Hematopoietic multipotent progenitor cell treated with erythropoietin and hydrocortisone succinate and interleukin-3 and kit ligand, for 15 days (in vitro differentiated cells): ENCODE measurements around the gene PTPN7.

ENCODE experiments used
- DNase-seq: peaks from one replicate; pipeline ENCODE4 v3.0.0-alpha.2; 2015; ENCODE audit warnings: low spot score

The PTPN7 gene

DNA sequence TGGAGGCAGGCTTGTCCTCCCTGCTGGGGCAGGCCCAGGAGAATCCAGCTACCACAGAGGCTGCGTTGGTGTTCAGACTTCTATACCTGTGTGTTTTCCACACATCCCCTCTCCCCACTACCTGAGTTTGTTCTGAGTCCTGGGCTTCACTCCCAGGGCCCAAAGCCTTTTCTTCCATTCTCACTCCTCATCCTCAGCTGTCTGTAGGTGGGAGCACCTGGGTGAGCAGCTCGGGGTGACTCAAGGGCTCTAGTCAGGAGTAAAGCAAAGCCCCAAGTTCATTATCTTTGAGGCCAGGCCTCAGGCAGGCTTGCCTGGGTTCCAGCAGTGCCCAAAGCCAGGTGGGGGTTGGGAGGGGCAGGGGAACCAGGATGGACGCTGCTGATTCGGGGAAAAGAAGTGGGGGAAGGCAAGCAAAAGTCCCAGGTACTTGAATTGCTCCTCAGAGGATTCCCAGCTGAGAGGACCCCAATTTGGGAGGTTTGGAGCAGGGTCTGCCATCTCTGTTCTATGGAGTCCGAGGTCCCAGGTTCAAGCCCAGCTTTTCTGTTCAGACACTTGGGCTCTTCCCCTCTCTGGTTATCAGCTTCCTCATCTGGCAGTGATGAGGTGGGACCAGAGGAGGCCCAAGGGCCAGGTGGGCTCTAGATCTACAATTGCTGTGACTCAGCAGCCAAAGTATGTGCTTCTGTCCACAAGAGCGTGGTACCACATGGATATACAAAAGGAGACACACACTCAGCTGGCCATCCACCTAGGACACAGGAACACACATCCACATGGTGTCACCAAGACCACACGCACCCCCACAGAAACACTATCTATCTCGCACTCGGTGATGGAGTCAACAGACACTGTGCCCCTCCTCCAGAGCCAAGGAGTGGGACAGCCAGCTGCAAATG, 5.8 kb upstream of the PTPN7 start:
- DNase-seq: no peak

DNA sequence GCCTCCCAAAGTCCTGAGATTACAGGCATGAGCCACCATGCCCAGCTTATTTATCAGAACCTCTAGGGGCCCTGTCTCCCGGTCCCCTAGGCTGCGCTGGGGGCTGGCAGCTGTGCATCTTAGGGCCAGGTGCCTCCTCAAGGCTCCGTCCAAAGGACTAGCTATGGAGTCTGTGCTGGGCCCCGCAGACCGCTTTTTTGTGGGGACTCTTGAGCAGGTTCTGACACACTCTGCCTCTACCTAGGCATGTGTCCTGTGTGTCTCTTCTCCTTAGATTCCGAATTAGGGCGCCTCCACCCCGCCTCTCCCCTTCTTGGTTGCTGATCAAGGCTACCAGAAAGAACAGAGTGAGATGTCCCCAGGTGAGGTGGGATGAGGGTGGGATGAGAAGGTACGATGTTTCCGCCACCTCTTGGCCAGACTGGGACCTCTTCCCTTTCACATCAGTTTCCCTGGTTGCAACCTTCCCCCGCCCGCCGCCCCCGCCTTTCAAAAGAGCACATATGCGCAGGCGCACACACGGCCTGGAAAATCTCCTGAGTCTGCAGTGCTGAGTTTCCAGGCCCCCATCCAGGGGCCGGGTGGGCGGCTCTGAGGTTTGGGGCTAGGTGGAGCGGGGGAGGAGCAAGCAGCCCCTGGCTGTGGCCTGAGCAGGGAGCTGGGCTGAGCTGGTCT, 5.0 kb upstream of the PTPN7 start:
- DNase-seq: no peak

GRCh38 chr1:202164271-202165037, 4.1 kb upstream of the PTPN7 start:
- no peak for DNase-seq

- no peak for DNase-seq
These were observed 3.2 kb upstream of the PTPN7 start for GRCh38 chr1:202163281-202164270.

DNA sequence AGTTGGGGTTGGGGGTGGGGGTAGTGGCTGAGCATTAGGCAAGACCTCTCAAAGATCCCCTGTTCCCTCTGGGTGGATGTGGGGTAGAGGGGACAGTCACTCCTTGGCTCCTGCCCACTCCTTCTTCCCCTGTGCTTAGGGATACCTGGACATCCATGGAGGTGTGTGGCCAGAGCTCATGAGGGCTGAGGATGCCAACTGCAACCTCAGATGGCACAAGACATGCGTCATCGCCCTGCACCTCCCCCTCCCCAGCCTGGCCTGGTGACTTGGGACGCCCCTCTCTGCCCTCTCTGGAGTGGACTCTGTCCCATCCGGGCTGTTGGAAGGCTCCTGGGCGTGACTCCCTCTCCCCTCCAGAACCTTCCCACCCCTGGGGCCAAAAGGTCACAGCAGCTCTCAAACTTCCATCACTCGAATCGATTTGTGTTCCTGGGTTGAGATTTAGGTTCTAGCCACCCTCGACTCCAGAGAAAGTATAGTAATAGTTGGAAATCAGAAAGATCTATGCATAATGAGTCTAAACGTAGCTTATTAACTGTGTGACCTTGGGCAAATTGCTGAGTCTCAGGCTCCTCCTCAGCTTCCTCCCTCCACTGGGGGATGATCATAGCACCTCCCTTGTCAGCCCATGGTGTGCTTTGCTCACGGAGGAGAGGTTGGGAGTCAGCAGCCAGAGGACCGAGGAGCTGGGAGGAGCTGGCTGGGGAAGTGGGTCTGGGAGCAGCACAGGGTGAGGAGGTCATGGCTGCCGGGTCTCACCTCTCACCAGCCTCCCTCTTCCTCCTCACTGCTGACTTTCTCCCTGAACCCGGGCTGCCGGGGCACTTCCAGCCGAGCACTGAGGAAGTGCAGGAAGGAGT, 2.2 kb upstream of the PTPN7 start:
- no peak for DNase-seq

- DNase-seq: no peak
These were observed 1.6 kb upstream of the PTPN7 start for GRCh38 chr1:202162047-202162417.

DNA sequence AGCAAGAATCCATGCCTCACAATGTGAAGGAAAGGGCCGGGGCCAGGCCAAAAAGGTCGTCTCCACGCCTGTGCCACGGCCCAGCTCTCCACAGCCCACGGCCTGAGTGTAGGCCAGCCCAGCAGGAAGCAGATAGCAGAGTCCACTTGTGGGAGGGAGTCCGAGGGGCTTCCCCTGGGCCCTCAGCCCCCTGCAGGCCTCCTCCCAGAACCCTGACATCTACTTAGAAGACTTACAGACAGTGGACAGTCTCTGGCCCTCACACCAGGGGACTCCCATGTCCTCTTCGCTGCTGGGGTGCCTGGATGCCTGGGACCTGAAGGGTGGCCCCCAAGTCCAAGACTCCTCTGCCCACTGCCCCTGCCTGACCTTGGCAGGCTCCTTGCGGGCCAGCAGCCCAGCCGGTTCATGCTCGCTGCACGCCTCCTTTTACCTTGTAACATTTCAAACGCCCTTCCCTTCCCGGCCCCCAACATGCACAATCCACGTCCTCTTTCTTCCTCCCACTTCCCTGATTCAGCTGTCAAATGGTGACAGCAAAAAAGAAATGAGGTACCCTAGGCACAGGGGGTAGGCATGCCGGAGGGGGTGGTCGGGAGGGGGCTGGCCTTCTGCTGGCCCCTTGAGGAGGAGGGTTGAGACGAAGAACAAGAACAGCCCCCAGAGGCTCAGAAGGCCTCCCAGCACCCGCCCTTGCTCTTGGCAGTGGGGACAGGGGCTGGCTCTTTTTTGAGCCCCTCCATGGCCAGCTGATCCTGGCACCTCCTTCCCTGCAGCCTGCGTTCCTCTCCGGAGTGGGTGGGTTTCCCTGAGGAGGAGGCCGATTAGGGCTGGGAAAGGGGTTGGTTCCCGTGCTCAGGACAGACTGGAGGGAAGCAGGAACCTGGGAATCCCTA, 997 bp upstream of the PTPN7 start:
- DNase-seq: no peak

DNA sequence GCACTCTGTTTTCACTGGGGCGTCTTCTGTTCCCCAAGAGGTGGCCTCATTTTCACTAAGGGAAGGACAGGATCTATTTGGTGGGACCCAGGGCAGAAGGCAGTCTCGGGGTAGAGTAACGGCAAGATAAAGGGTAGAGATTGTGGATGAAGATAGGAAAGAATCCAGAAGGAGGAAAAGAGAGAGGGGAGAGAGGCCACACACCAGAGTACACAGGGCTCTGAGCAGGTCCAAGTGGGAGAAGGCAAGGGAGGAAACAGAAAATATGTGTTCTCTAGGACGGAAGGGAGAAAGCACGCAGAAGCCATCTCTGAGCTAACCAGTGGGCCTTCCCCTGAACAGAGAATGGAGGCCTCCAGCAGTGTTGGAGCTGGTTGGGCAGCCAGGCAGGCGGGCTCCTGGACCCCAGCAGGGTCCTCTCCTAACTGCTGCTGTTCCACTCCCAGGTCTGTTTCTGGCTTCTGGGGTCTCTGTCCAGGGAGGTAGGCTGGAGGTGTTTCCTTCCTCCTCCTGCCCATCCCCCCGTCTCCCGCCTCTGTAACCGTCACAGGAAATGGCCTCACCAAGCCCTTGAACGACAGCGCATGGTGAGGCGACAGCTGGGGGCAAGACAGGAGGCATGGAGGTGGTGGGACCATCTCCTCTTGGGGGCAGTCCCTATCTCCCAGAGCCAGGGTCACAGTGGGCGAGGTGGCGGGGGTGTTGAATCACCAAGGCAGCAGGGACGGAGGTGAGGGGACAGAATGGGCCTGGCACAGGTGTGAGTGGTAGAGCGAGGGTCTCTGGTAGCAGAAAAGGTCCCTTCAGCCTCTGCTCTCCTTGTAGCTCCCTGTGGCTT, 649 bp downstream of the PTPN7 start:
- peak; percentile 57 for DNase-seq

- DNase-seq: peak; percentile 41
These were observed 1.4 kb downstream of the PTPN7 start for GRCh38 chr1:202158810-202159533.

DNA sequence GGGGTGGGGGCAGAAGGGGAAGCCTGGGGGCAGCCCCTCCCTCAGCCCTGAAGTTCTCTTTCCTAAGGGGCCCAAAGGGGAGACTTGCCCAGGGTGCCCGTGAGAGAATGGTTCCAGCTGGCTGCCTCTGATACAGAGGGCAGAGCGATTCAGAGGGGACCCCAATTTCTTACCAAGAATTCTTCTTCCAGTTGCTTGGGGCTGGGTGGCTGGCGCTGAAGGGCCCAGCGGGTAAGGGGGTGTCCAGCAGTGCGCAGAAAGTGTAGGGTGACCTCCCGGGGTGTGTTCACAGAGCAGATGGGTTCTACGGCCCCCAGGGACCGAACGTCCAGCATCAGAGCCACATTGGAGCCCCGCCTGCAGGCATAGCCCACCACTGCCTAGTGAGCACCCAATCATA, 2.5 kb downstream of the PTPN7 start:
- no peak for DNase-seq

DNA sequence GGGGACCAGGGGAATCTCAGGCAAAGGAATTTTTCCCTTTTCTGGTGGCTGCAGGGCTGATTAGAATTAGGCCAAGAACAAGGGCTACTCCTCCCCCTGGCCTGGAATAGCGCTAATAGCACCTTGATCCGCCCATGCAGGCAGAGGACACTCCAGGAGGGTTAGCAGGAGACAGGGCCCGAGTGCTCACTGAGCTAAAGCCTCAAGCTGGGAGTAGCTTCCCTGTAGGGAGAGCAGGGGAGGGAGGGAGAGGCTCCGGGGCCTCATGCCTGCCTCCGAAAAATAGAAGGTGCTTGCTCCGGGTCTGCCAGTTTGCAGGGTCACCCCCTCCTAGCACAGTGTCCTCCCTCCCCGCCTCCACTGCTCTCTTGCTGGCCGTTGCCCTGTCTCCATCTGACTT, 3.8 kb downstream of the PTPN7 start:
- DNase-seq: no peak

GRCh38 chr1:202155478-202156021, 4.9 kb downstream of the PTPN7 start:
- peak; percentile 50 for DNase-seq

DNA sequence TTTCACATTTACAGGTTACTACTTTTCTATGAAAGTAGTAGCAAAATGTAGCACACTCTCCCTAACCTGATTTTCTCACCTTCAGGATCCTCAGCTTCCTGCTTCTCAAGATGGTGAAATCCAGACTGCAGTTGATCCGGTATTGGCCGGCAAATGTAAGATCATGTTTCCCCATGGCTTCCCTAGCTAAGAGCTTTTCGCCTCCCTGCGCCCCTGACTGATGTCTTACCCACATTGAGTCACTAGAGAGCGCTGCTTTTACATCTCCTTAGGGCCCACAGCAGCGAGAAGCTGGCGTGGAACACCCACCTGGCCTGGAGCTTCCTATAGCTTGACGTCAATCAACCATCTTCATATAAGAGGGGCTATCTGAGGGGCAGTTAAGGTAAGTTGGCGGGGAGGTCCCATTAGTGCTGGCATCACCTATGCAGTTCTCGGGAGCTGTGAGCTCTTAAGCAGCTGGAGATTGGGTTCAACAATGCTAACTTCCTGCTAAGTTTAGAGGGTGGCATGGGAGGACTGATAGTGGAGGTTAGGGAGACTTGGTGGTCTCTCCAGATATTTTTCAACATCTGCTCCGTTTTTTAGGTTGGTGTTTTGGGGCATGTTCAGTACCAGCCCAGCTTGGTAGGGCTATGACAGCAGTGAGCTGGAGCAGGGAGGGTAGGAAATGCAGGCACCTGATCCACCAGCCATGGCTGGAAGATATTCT, 5.5 kb downstream of the PTPN7 start:
- DNase-seq: peak; percentile 59

DNA sequence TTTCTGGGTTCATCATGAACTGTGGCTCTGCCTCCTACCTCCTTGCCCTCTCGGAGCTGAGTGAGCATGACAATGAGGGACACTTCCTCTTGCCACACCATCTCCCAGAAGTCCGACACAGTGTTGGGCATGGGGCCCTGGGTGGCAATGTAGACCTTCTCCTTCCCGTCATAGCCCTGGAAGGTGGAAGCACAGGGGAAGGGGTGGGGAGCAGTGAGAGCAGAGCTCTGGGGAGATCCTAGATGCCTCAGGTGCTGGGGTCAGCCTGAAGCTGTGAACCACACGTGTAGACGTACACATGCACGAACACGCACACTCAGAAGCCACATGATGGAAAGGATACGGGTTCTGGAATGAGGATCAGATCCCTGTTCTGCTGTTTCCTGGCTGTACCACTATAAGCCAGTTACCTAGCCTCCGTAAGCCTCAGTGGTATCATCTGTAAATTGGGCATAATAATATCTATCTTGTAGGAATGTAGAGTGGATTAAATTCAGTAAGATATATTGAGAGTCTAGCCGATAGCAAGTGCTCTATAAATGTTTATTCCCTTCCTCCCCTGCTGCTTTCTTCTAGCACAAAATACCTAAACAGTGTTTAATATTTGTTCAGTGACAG, 6.1 kb downstream of the PTPN7 start:
- no peak for DNase-seq

GRCh38 chr1:202153284-202153683, 7.1 kb downstream of the PTPN7 start:
- no peak for DNase-seq

- DNase-seq: no peak
These were observed 8.0 kb downstream of the PTPN7 start for GRCh38 chr1:202152399-202152798.
